Smooth muscle cell (in vitro differentiated cells): ENCODE measurements around the gene TCF4. TPM values are rescaled to one million over a fixed set of nuclear protein-coding genes. Genes with fewer than 3 reads are reported as not detected.

Experiments
- DNase-seq: peaks from one replicate; lab custom pipeline; 2025; ENCODE audit not compliant: unreplicated experiment; lab: John Stamatoyannopoulos, UW
- H2AFZ ChIP-seq: fragments of 200-600 bp; sonication (generic); 2 replicates; pipeline ENCODE4 v1.6.0; 2016; ENCODE audit warnings: antibody characterized with exemption, low read depth, mild to moderate bottlenecking
- H3F3A ChIP-seq: fragments of 200-600 bp; sonication (generic); 2 replicates; pipeline ENCODE4 v1.6.0; 2017; ENCODE audit warnings: antibody characterized with exemption, low read depth
- H3K27ac ChIP-seq: fragments of 200-600 bp; sonication (generic); 2 replicates; pipeline ENCODE4 v1.5.1; 2016; ENCODE audit warnings: low read depth, mild to moderate bottlenecking
- H3K27me3 ChIP-seq: fragments of 200-600 bp; sonication (generic); 2 replicates; pipeline ENCODE4 v1.6.1; 2016; ENCODE audit warnings: low read depth, mild to moderate bottlenecking
- H3K36me3 ChIP-seq: fragments of 200-600 bp; sonication (generic); 2 replicates; pipeline ENCODE4 v1.5.1; 2016; ENCODE audit warnings: low read depth
- H3K4me1 ChIP-seq: fragments of 200-600 bp; sonication (generic); 2 replicates; pipeline ENCODE4 v1.5.1; 2016; ENCODE audit warnings: low read depth
- H3K4me2 ChIP-seq: fragments of 200-600 bp; sonication (generic); 2 replicates; pipeline ENCODE4 v1.6.0; 2016; ENCODE audit warnings: mild to moderate bottlenecking
- H3K4me3 ChIP-seq: fragments of 200-600 bp; sonication (generic); 2 replicates; pipeline ENCODE4 v1.5.1; 2016; ENCODE audit warnings: mild to moderate bottlenecking
- H3K79me2 ChIP-seq: fragments of 200-600 bp; sonication (generic); 2 replicates; pipeline ENCODE4 v1.6.0; 2016; ENCODE audit warnings: low read depth, mild to moderate bottlenecking
- H3K9ac ChIP-seq: fragments of 200-600 bp; sonication (generic); 2 replicates; pipeline ENCODE4 v1.6.0; 2016; ENCODE audit warnings: low read depth
- H3K9me3 ChIP-seq: fragments of 200-600 bp; sonication (generic); replicated peaks from 2 replicates; pipeline ENCODE4 v1.5.1; 2016; ENCODE audit warnings: low read depth
- H4K20me1 ChIP-seq: fragments of 200-600 bp; sonication (generic); 2 replicates; pipeline ENCODE4 v1.6.0; 2016; ENCODE audit warnings: low read depth
- CTCF ChIP-seq: fragments of 200-600 bp; sonication (generic); IDR thresholded peaks from 2 replicates; pipeline ENCODE4 v1.5.1; 2017; ENCODE audit warnings: borderline replicate concordance, mild to moderate bottlenecking, antibody characterized with exemption; ENCODE audit not compliant: insufficient read depth, poor library complexity, severe bottlenecking
- WGBS: methylation state at CpG from one replicate; pipeline ENCODE4 v1.1.7; 2016; ENCODE audit warnings: low lambda C conversion rate; 5-methylcytosine and 5-hydroxymethylcytosine counted together
- polyA plus RNA-seq: library from polyadenylated mRNA; unstranded; fragments of >200 nt; fragmentation: Nextera tagmentation; extraction: Ambion mirVana; gene quantifications from 2 replicates; pipeline ENCODE4 v1.2.1, GENCODE V29; 2016
- total RNA-seq: library from RNA; depleted of rRNA; stranded (reverse); fragments of >200 nt; gene quantifications from 2 replicates; pipeline ENCODE4 v1.2.3, GENCODE V29; 2014

TCF4 gene
- total and polyA plus RNA-seq, 2 experiments from 2014 or later, result 105 to 120 TPM

- Histone ChIP-seq H3F3A (no peaks in the 10 kb centered on the region), H2AFZ (no peak overlapping the region)
- no peak for DNase-seq
Measured at GRCh38 chr18:55287935-55288868, 299.8 kb downstream of the TCF4 start.

GRCh38 chr18:55287149-55287806 is 300.7 kb downstream of the TCF4 start:
- Histone ChIP-seq H3K9me3 (no peaks in the 10 kb centered on the region), H3K4me3 (no peak overlapping the region), H3K27me3 (no peaks in the 10 kb centered on the region), H3K9ac (no peak overlapping the region), H4K20me1 (peaks cover 98% of the 10 kb centered on the region), H3K27ac (no peak overlapping the region), H2AFZ (no peak overlapping the region), H3K79me2 (peaks cover 89% of the 10 kb centered on the region), H3K4me1 (peaks cover 10% of the 10 kb centered on the region), H3K36me3 (no peaks in the 10 kb centered on the region), H3K4me2 (no peak overlapping the region), H3F3A (no peaks in the 10 kb centered on the region)
- TF ChIP-seq CTCF, result no peak
- DNase-seq, result no peak
- WGBS, result 86% methylated on average over 11 of the region's 11 CpGs

More at GRCh38 chr18:55287935-55288868, 299.8 kb downstream of the TCF4 start:
- Histone ChIP-seq H3K4me1 (peaks cover 12% of the 10 kb centered on the region), H3K4me2 (no peak overlapping the region), H3K27ac (no peak overlapping the region), H3K79me2 (peaks cover 84% of the 10 kb centered on the region), H3K9me3 (no peaks in the 10 kb centered on the region), H3K36me3 (no peaks in the 10 kb centered on the region), H3K9ac (no peak overlapping the region), H3K27me3 (no peaks in the 10 kb centered on the region), H4K20me1 (peaks cover 97% of the 10 kb centered on the region), H3K4me3 (no peak overlapping the region)
- no peak for TF ChIP-seq CTCF
- WGBS, result 83% methylated on average over 10 of the region's 10 CpGs

- WGBS, result 95% methylated on average over 6 of the region's 6 CpGs
- Histone ChIP-seq H3K4me3 (no peak overlapping the region), H3K27ac (no peak overlapping the region), H3F3A (no peaks in the 10 kb centered on the region), H3K4me1 (peaks cover 5% of the 10 kb centered on the region), H3K4me2 (no peak overlapping the region), H2AFZ (no peak overlapping the region), H3K36me3 (no peaks in the 10 kb centered on the region), H3K9ac (no peak overlapping the region), H3K79me2 (peaks cover 89% of the 10 kb centered on the region), H3K27me3 (no peaks in the 10 kb centered on the region), H4K20me1 (peaks cover 91% of the 10 kb centered on the region), H3K9me3 (no peaks in the 10 kb centered on the region)
- no peak for DNase-seq
- no peak for TF ChIP-seq CTCF
Measured at GRCh38 chr18:55286257-55286825, 301.7 kb downstream of the TCF4 start.
